Lung (tissue), 12 donors: ENCODE measurements around the gene ARHGEF7. TPM values are rescaled to one million over a fixed set of nuclear protein-coding genes. Genes with fewer than 3 reads are reported as not detected.

Experiments used
- ATAC-seq: fragments of 200-7000 bp; cut with Tn5 transposase; one replicate; pipeline ENCODE4 v1.9.1; 2020; ENCODE audit warnings: moderate number of reproducible peaks; ENCODE audit not compliant: insufficient read depth, low FRiP score
- DNase-seq, 3 donors: peaks; one replicate each; pipeline ENCODE4 v3.0.0-alpha.2; 2013 to 2017
- H3K27ac ChIP-seq, 2 donors: one replicate each; pipeline ENCODE4 v1.5.1; 2013; ENCODE audit warnings: mild to moderate bottlenecking in 2 of 2, moderate library complexity in 2 of 2, control low read depth in 1 of 2, inconsistent platforms in 1 of 2, low read depth in 1 of 2, low read length in 1 of 2
- H3K27me3 ChIP-seq, 3 donors: one replicate each; pipeline ENCODE4 v1.5.1; 2013; ENCODE audit warnings: low read length in 2 of 3; ENCODE audit not compliant: control insufficient read depth in 3 of 3, insufficient read depth in 3 of 3
- H3K36me3 ChIP-seq, 4 donors: one replicate each; pipeline ENCODE4 v1.5.1; 2013; ENCODE audit warnings: low read length in 4 of 4, mild to moderate bottlenecking in 1 of 4, moderate library complexity in 1 of 4; ENCODE audit not compliant: control insufficient read depth in 4 of 4, insufficient read depth in 4 of 4
- H3K4me1 ChIP-seq, 5 donors: one replicate each; pipeline ENCODE4 v1.5.1; 2013; ENCODE audit warnings: low read length in 5 of 5, mild to moderate bottlenecking in 2 of 5, moderate library complexity in 1 of 5; ENCODE audit not compliant: control insufficient read depth in 5 of 5, insufficient read depth in 5 of 5
- H3K4me3 ChIP-seq: one replicate; pipeline ENCODE4 v1.5.1; 2013; ENCODE audit warnings: mild to moderate bottlenecking, control low read depth, moderate library complexity
- H3K9ac ChIP-seq, 2 donors: one replicate each; pipeline ENCODE4 v1.5.1; 2013; ENCODE audit warnings: low read length in 2 of 2, control low read depth in 1 of 2; ENCODE audit not compliant: insufficient read depth in 1 of 2
- H3K9me3 ChIP-seq, 4 donors: one replicate each; pipeline ENCODE4 v1.5.1; 2013; ENCODE audit warnings: low read length in 3 of 4, mild to moderate bottlenecking in 1 of 4, moderate library complexity in 1 of 4; ENCODE audit not compliant: control insufficient read depth in 4 of 4, insufficient read depth in 3 of 4
- WGBS, 2 donors: extraction: QIAGEN DNeasy Blood & Tissue Kit; methylation state at CpG; one replicate each; pipeline ENCODE4 v1.1.7; 2013; 5-methylcytosine and 5-hydroxymethylcytosine counted together
- polyA plus RNA-seq, 2 donors: library from polyadenylated mRNA; stranded (reverse); fragments of 200-250 nt; gene quantifications; one replicate each; pipeline ENCODE4 v1.2.1, GENCODE V29; 2013
- total RNA-seq, 2 donors: library from RNA; depleted of rRNA in 1 of 2; stranded (reverse); fragments of >200 nt in 1 of 2; gene quantifications; one replicate each; pipeline ENCODE4 v1.2.1, GENCODE V29; 2014 to 2021
- TF ChIP-seq, protein P1 (sequence below): IDR thresholded peaks from 2 replicates; pipeline ENCODE4 v1.5.1; 2012; ENCODE audit warnings: mild to moderate bottlenecking; ENCODE audit errors: control extremely low read depth, extremely low read depth
- donor health status: control.
- donor health status: control.
- donor health status: Bipolar disorder and iron deficiency.
- donor health status: healthy.
- donor health status: DM: yes; HTN: yes; CAD: no.

The ARHGEF7 gene
- total and polyA plus RNA-seq, 4 donors: 20.9 to 143 (median 37.8) TPM

DNA sequence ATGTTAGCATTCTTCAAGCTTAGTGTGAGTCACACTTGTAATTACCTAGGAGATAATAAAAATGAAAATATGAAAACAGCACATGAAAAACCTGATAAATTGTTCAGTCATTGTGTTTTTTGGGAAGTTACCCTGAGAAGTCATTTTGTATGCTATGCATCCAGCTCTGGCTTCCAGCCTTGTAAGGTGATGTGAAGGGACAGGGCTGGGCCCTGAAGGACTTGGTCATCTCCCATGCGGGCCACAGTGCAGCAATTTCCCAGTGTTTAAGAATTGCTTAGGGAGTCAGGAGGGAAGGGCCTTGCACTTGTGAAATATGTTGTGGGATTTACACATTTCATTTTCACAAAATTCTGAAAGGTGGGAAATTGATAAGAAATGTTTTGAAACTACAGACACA is 41.3 kb downstream of the ARHGEF7 start:
- Histone ChIP-seq H3K27ac (peak overlapping the region in 1 of 2 donors; percentile 60), H3K36me3 (peaks cover 0 to 8% (median 4%) of the 10 kb centered on the region in 4 donors), H3K27me3 (no peaks in the 10 kb centered on the region), H3K4me1 (peaks cover 0 to 22% (median 9%) of the 10 kb centered on the region in 5 donors), H3K4me3 (no peak overlapping the region), H3K9me3 (no peaks in the 10 kb centered on the region), H3K9ac (no peak overlapping the region)
- DNase-seq (no peak), ATAC-seq (no peak)
- TF ChIP-seq, protein P1, sequence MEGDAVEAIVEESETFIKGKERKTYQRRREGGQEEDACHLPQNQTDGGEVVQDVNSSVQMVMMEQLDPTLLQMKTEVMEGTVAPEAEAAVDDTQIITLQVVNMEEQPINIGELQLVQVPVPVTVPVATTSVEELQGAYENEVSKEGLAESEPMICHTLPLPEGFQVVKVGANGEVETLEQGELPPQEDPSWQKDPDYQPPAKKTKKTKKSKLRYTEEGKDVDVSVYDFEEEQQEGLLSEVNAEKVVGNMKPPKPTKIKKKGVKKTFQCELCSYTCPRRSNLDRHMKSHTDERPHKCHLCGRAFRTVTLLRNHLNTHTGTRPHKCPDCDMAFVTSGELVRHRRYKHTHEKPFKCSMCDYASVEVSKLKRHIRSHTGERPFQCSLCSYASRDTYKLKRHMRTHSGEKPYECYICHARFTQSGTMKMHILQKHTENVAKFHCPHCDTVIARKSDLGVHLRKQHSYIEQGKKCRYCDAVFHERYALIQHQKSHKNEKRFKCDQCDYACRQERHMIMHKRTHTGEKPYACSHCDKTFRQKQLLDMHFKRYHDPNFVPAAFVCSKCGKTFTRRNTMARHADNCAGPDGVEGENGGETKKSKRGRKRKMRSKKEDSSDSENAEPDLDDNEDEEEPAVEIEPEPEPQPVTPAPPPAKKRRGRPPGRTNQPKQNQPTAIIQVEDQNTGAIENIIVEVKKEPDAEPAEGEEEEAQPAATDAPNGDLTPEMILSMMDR: no peak
- 80 to 89% methylated on average over 1 of the region's 1 CpG for WGBS, 2 donors

DNA sequence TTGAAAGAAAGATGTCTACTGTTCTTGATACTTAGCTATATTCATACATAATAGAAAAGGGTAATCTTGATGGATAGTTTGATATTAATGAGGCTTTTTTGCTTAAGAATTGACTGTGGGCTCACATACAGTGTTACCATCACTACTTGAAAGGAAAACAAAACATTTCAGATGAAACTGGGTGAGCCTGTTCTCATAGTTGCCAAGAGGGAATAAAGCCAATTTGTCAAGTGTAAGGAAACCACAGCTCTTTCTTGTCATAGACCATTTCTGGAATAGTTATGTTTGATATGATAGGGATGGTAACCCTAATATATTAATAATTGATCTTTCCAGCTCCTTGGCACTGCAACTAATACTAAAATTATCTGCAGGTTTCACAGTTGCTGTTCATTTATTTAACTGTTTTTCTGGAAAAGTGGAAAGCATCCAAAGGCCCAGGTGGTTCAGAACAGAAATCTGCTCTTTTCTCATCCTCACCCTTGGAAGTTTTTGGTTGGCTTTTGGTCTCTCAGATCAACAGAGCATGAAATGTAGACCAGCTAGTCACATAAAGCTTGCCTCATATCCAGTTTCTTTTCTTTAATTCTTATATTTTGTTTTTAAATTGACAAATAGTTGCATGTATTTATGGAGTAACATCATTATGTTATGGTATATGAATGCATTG is 43.2 kb downstream of the ARHGEF7 start:
- ATAC-seq (no peak), DNase-seq (peak in 2 of 3 donors; percentile 34 to 41)
- Histone ChIP-seq H3K36me3 (peaks cover 0 to 12% (median 6%) of the 10 kb centered on the region in 4 donors), H3K27ac (no peak overlapping the region), H3K4me3 (no peak overlapping the region), H3K4me1 (peaks cover 0 to 15% (median 3%) of the 10 kb centered on the region in 5 donors), H3K9ac (no peak overlapping the region), H3K27me3 (no peaks in the 10 kb centered on the region), H3K9me3 (no peaks in the 10 kb centered on the region)
- TF ChIP-seq, protein P1: no peak

DNA sequence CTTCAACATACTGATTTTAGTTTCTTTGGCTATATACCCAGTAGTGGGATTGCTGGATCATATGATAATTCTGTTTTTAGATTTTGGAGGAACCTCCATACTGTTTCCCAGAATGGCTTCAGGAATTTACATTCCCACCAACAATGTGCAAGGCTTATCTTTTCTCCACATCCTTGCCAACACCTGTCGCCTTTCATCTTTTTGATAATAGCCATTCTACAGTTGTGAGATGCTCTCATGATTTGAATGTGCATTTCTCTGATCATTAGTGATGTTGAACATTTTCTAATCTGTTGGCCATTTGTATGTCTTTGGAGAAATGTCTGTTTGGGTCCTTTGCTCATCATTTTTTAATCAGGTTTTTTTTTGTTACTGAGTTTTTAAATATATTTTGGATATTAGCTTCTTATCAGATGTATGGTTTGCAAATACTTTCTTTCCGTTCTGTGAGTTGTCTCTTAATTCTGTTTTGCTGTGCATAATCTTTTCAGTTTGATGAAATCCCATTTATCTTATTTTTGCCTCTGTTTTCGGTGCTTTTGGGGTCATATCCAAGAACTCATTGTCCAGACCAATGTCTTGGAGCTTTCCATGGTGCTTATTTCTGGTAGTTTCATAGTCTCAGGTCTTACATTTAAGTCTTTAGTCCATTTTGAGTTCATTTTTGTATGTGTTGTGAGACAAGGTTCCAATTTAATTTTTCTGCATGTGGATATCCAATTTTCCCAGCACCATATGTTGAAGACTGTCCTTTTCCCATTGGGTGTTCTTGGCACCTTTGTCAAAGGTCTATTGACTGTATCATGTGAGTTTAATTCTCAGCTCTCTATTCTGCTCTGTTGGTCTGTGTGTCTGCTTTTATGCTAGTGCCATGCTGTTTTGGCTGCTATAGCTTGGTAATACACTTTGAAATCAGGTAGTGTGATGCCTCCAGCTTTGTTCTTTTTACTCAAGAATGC is 44.5 kb downstream of the ARHGEF7 start:
- no peak overlapping the region for H3K27ac ChIP-seq
- H3K36me3 ChIP-seq: peaks cover 0 to 12% (median 8%) of the 10 kb centered on the region in 4 donors
- H3K9ac ChIP-seq: no peak overlapping the region
- H3K27me3 ChIP-seq: no peaks in the 10 kb centered on the region
- ATAC-seq: no peak
- no peaks in the 10 kb centered on the region for H3K9me3 ChIP-seq
- peaks cover 1 to 11% (median 3%) of the 10 kb centered on the region in 5 donors for H3K4me1 ChIP-seq
- no peak overlapping the region for H3K4me3 ChIP-seq
- 93 to 97% methylated on average over 3 of the region's 3 CpGs for WGBS, 2 donors
- no peak for DNase-seq
- TF ChIP-seq, protein P1: no peak
